Mucosa of rectum (tissue), 2 donors: ENCODE results near the gene TMEM187.
"Not testable (repeated sequence)": the region's sequence is repeated elsewhere in the genome, so short reads cannot be mapped to it uniquely, and the experiment has no call there.

ENCODE experiments used
- H3K27ac ChIP-seq, 2 donors: one replicate each; pipeline ENCODE4 v1.7.0; 2013; ENCODE audit warnings: inconsistent platforms in 2 of 2, low read depth in 2 of 2, low read length in 2 of 2
- H3K27me3 ChIP-seq, 2 donors: one replicate each; pipeline ENCODE4 v1.7.0; 2013; ENCODE audit warnings: low read length in 2 of 2; ENCODE audit not compliant: control insufficient read depth in 2 of 2, insufficient read depth in 2 of 2
- H3K36me3 ChIP-seq, 2 donors: one replicate each; pipeline ENCODE4 v1.7.0; 2013; ENCODE audit warnings: low read length in 2 of 2; ENCODE audit not compliant: control insufficient read depth in 2 of 2, insufficient read depth in 2 of 2
- H3K4me1 ChIP-seq, 2 donors: one replicate each; pipeline ENCODE4 v1.7.0; 2013; ENCODE audit warnings: low read length in 2 of 2, mild to moderate bottlenecking in 1 of 2; ENCODE audit not compliant: control insufficient read depth in 2 of 2, insufficient read depth in 2 of 2
- H3K4me3 ChIP-seq, 2 donors: one replicate each; pipeline ENCODE4 v1.7.0; 2013; ENCODE audit warnings: low read length in 2 of 2
- H3K9ac ChIP-seq, 2 donors: one replicate each; pipeline ENCODE4 v1.7.0; 2013; ENCODE audit warnings: low read length in 2 of 2, low read depth in 1 of 2, mild to moderate bottlenecking in 1 of 2
- H3K9me3 ChIP-seq, 2 donors: one replicate each; pipeline ENCODE4 v1.7.0; 2013; ENCODE audit warnings: low read length in 2 of 2; ENCODE audit not compliant: control insufficient read depth in 2 of 2
- donor health status: healthy.
- donor health status: Normal muscosa, but diverticular disease.

Gene TMEM187

DNA sequence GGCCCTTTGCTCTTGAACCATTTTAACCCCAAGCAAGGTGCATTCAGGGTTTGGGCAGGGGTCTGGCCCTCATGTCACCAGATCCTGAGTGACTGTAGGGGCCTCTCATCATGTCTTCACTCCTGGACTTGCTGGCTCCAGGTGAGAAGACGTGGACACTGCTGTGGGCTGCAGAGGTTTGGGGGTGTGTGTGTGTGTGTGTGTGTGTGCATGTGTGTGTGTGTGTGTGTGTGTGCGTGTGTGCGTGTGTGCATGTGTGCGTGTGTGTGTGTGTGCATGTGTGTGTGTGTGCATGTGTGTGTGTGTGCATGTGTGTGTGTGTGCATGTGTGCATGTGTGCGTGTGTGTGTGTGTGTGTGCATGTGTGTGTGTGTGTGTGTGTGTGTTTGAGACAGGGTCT, 21.8 kb downstream of the TMEM187 start:
- H3K4me1 ChIP-seq, H3K9me3 ChIP-seq, H3K4me3 ChIP-seq, H3K27ac ChIP-seq, H3K9ac ChIP-seq, H3K27me3 ChIP-seq, H3K36me3 ChIP-seq: not testable (repeated sequence)

GRCh38 chrX:153995504-153995903, 22.9 kb downstream of the TMEM187 start:
- H3K27me3 ChIP-seq: peaks cover 0 to 8% of the 10 kb centered on the region in 2 donors
- no peaks in the 10 kb centered on the region for H3K36me3 ChIP-seq
- H3K4me1 ChIP-seq: no peaks in the 10 kb centered on the region
- no peaks in the 10 kb centered on the region for H3K9me3 ChIP-seq
- no peak overlapping the region for H3K9ac ChIP-seq
- no peak overlapping the region for H3K4me3 ChIP-seq
- no peak overlapping the region for H3K27ac ChIP-seq

- Histone ChIP-seq H3K4me1 (no peaks in the 10 kb centered on the region), H3K9me3 (no peaks in the 10 kb centered on the region), H3K36me3 (no peaks in the 10 kb centered on the region), H3K9ac (no peak overlapping the region), H3K4me3 (no peak overlapping the region), H3K27me3 (no peaks in the 10 kb centered on the region), H3K27ac (no peak overlapping the region)
These were observed 26.9 kb downstream of the TMEM187 start for GRCh38 chrX:153999359-154000037.

- no peak overlapping the region for H3K9ac ChIP-seq
- no peak overlapping the region for H3K4me3 ChIP-seq
- H3K27ac ChIP-seq: no peak overlapping the region
- no peaks in the 10 kb centered on the region for H3K27me3 ChIP-seq
- H3K36me3 ChIP-seq: no peaks in the 10 kb centered on the region
- H3K4me1 ChIP-seq: no peaks in the 10 kb centered on the region
- H3K9me3 ChIP-seq: no peaks in the 10 kb centered on the region
These were observed 27.5 kb downstream of the TMEM187 start for GRCh38 chrX:154000051-154000450.

- H3K27ac ChIP-seq: peak overlapping the region in 1 of 2 donors; percentile 54
- H3K4me1 ChIP-seq: no peaks in the 10 kb centered on the region
- H3K9me3 ChIP-seq: no peaks in the 10 kb centered on the region
- no peaks in the 10 kb centered on the region for H3K36me3 ChIP-seq
- peak overlapping the region in 1 of 2 donors; percentile 14 for H3K4me3 ChIP-seq
- no peak overlapping the region for H3K9ac ChIP-seq
- H3K27me3 ChIP-seq: no peaks in the 10 kb centered on the region
These were observed 29.7 kb downstream of the TMEM187 start for GRCh38 chrX:154002215-154002719.

DNA sequence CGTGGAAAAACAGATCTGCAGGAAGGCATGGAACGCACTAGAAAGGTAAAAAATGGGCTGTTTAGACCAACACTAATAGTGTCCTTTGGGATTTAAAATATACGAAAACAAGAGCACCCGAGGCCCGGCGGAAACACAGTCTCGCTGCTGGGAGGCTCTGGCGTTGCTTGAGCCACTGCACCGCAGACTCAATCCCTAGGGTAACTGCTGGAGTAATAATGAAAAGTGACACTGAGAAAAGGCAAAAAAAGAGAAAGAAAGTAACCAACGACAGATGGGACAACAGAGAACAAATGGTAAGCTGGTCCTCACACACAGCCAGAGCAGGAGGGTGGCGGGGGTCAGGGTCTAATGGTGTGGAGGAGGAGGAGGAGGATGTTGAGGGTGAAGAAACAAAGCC, 31.8 kb downstream of the TMEM187 start:
- no peaks in the 10 kb centered on the region for H3K4me1 ChIP-seq
- peaks cover 0 to 3% of the 10 kb centered on the region in 2 donors for H3K27me3 ChIP-seq
- no peaks in the 10 kb centered on the region for H3K36me3 ChIP-seq
- H3K9ac ChIP-seq: no peak overlapping the region
- no peak overlapping the region for H3K27ac ChIP-seq
- no peak overlapping the region for H3K4me3 ChIP-seq
- no peaks in the 10 kb centered on the region for H3K9me3 ChIP-seq

DNA sequence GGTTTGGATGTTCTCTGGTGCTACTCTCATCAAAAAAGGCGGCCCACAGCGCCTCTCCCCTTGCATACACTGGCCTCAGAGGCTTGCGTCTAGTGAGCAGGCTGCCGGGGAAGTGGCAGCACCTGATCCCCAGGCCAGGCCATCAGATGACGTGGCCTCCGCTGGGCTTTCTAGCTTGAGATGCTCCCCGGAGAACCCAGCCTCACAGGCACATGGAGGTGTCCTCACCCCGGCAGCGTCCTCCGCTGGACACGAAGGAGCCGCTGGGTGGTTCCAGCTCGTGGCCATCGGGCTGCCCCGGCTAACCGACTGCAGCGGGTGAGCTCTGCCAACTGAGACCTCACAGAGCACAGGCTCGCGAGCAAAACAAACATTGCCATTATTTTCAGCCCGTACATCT, 34.4 kb downstream of the TMEM187 start:
- H3K36me3 ChIP-seq: peaks cover 1 to 4% of the 10 kb centered on the region in 2 donors
- H3K27me3 ChIP-seq: peaks cover 0 to 7% of the 10 kb centered on the region in 2 donors
- no peak overlapping the region for H3K9ac ChIP-seq
- peak overlapping the region in 1 of 2 donors; percentile 1 for H3K27ac ChIP-seq
- no peaks in the 10 kb centered on the region for H3K4me1 ChIP-seq
- no peak overlapping the region for H3K4me3 ChIP-seq
- no peaks in the 10 kb centered on the region for H3K9me3 ChIP-seq

- Histone ChIP-seq H3K36me3 (peaks cover 4 to 6% of the 10 kb centered on the region in 2 donors), H3K27me3 (peaks cover 0 to 7% of the 10 kb centered on the region in 2 donors), H3K9ac (no peak overlapping the region), H3K4me1 (no peaks in the 10 kb centered on the region), H3K4me3 (no peak overlapping the region), H3K9me3 (no peaks in the 10 kb centered on the region), H3K27ac (no peak overlapping the region)
These were observed 36.0 kb downstream of the TMEM187 start for GRCh38 chrX:154008521-154008920.

DNA sequence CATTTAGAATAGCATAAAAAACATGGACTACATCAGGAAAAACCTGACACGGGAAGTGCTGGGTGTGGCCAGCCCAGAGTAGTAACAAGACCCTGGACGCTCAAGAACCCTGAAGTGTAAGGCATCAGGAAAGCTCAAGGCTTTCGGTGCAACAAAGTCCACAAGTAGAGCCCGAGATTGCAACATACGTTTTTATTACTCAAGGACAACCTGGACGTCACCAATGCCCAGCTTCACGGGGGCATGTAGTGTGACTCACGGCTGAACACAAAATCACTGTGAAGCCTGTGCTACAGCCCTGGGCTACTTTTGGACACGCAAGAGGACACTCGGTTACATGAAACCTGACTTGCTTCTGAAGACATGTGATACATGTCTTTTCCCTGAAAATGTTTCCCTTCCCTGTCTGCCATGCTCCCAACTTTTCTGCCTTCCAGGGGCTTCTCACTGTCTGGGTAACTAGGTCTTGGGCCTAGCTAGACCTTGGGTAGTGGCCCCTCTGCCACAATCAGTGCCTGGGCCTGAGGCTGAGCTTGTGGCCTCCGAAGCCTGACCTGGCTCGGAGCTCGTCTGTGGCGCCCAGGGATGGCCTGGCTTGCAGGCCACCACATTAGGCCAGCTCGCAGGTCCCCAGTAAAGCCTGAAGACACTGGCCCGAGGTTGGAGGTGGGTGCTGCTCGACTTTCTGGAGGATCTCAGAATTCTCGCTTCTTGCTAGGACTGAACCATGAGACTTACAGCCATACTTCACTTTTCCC, 38.0 kb downstream of the TMEM187 start:
- Histone ChIP-seq H3K4me3 (no peak overlapping the region), H3K9ac (no peak overlapping the region), H3K36me3 (peaks cover 4 to 6% of the 10 kb centered on the region in 2 donors), H3K4me1 (no peaks in the 10 kb centered on the region), H3K27me3 (peaks cover 0 to 7% of the 10 kb centered on the region in 2 donors), H3K27ac (no peak overlapping the region), H3K9me3 (no peaks in the 10 kb centered on the region)
